Trophoblast cell (in vitro differentiated cells and primary cell): Measurements from ENCODE around the gene LECT2.

Source experiments
- DNase-seq, 2 donors: peaks; one replicate each; pipeline ENCODE4 v3.0.0-alpha.2; 2016
- H2AFZ ChIP-seq: 2 replicates; pipeline ENCODE4 v1.6.1; 2013; ENCODE audit warnings: low read length, moderate library complexity, mild to moderate bottlenecking; ENCODE audit not compliant: insufficient read depth, poor library complexity
- H2AK5ac ChIP-seq: 2 replicates; pipeline ENCODE4 v1.6.1; 2013; ENCODE audit warnings: mild to moderate bottlenecking, low read length
- H2BK120ac ChIP-seq: 2 replicates; pipeline ENCODE4 v1.6.1; 2013; ENCODE audit warnings: low read length, mild to moderate bottlenecking, moderate library complexity; ENCODE audit not compliant: insufficient read depth, poor library complexity
- H2BK12ac ChIP-seq: 2 replicates; pipeline ENCODE4 v1.6.1; 2013; ENCODE audit warnings: mild to moderate bottlenecking, low read length, moderate library complexity
- H2BK5ac ChIP-seq: 2 replicates; pipeline ENCODE4 v1.6.1; 2013; ENCODE audit warnings: low read length, low read depth, moderate library complexity, mild to moderate bottlenecking; ENCODE audit not compliant: poor library complexity
- H3K14ac ChIP-seq: 2 replicates; pipeline ENCODE4 v1.6.1; 2013; ENCODE audit warnings: mild to moderate bottlenecking, low read length
- H3K18ac ChIP-seq: 2 replicates; pipeline ENCODE4 v1.6.1; 2013; ENCODE audit warnings: mild to moderate bottlenecking, low read length
- H3K23ac ChIP-seq: 2 replicates; pipeline ENCODE4 v1.6.1; 2013; ENCODE audit warnings: low read length
- H3K27ac ChIP-seq: 2 replicates; pipeline ENCODE4 v1.5.1; 2013; ENCODE audit warnings: low read depth, mild to moderate bottlenecking, inconsistent platforms, low read length, moderate library complexity
- H3K27me3 ChIP-seq: 2 replicates; pipeline ENCODE4 v1.6.1; 2013; ENCODE audit warnings: inconsistent platforms, mild to moderate bottlenecking, low read length, moderate library complexity; ENCODE audit not compliant: insufficient read depth
- H3K36me3 ChIP-seq, 2 experiments: 1 replicate in 1 of 2; 2 replicates in 1 of 2; pipeline ENCODE4 v1.6.1; 2013; ENCODE audit warnings: low read length in 2 of 2, mild to moderate bottlenecking in 2 of 2, moderate library complexity in 1 of 2; ENCODE audit not compliant: insufficient read depth in 2 of 2, control insufficient read depth in 1 of 2
- H3K4ac ChIP-seq: 2 replicates; pipeline ENCODE4 v1.6.1; 2013; ENCODE audit warnings: low read depth, mild to moderate bottlenecking, low read length, moderate library complexity
- H3K4me1 ChIP-seq, 2 experiments: 1 replicate in 1 of 2; 2 replicates in 1 of 2; pipeline ENCODE4 v1.6.1; 2013; ENCODE audit warnings: low read length in 2 of 2, mild to moderate bottlenecking in 2 of 2, moderate library complexity in 1 of 2; ENCODE audit not compliant: insufficient read depth in 2 of 2, control insufficient read depth in 1 of 2
- H3K4me2 ChIP-seq: 2 replicates; pipeline ENCODE4 v1.6.1; 2013; ENCODE audit warnings: inconsistent platforms, mild to moderate bottlenecking, low read length, moderate library complexity
- H3K4me3 ChIP-seq: 2 replicates; pipeline ENCODE4 v1.5.1; 2013; ENCODE audit warnings: mild to moderate bottlenecking, low read depth, low read length, inconsistent platforms
- H3K79me1 ChIP-seq: one replicate; pipeline ENCODE4 v1.6.1; 2013; ENCODE audit warnings: low read length
- H3K79me2 ChIP-seq: 2 replicates; pipeline ENCODE4 v1.6.1; 2013; ENCODE audit warnings: low read length, mild to moderate bottlenecking; ENCODE audit not compliant: control insufficient read depth, insufficient read depth, poor library complexity
- H3K9ac ChIP-seq: 2 replicates; pipeline ENCODE4 v1.6.1; 2013; ENCODE audit warnings: mild to moderate bottlenecking, low read length
- H3K9me3 ChIP-seq: 2 replicates; pipeline ENCODE4 v1.6.1; 2013; ENCODE audit warnings: low read depth, mild to moderate bottlenecking, control low read depth, inconsistent platforms, low read length; ENCODE audit not compliant: insufficient read depth
- H4K12ac ChIP-seq: 2 replicates; pipeline ENCODE4 v1.6.1; 2013; ENCODE audit warnings: low read depth, mild to moderate bottlenecking, low read length, moderate library complexity
- H4K8ac ChIP-seq: 2 replicates; pipeline ENCODE4 v1.6.1; 2013; ENCODE audit warnings: low read depth, mild to moderate bottlenecking, low read length, moderate library complexity
- H4K91ac ChIP-seq: one replicate; pipeline ENCODE4 v1.6.1; 2013; ENCODE audit warnings: low read depth, mild to moderate bottlenecking, low read length, moderate library complexity
- WGBS: extraction: QIAGEN DNeasy Blood & Tissue Kit; methylation state at CpG from one replicate; pipeline ENCODE4 v1.1.7; 2013; ENCODE audit warnings: missing lambda C conversion rate; ENCODE audit not compliant: insufficient read length, insufficient coverage; ENCODE audit errors: extremely low coverage; 5-methylcytosine and 5-hydroxymethylcytosine counted together

The LECT2 gene

DNA sequence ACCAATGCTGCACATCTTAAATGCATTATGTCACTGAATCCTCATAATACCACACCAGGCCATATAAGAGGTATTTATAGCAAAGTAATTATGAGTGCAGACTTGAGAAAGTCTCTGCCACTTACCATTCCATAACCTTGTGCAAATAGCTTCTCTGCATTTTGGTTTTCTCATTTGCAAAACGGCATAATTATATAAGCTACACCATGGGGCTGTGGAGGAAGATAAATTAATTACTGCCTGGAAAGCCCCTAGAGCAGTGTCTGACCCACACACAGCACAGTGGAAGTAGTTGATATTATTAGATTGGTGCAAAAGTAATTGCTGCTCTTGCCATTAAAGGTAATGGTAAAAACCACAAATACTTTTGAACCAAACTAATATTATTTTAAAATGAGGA lies 49.6 kb downstream of the LECT2 start:
- H3K23ac ChIP-seq = no peak overlapping the region
- H3K79me2 ChIP-seq = no peaks in the 10 kb centered on the region
- no peak overlapping the region for H2AFZ ChIP-seq
- no peak overlapping the region for H3K4me3 ChIP-seq
- H3K4ac ChIP-seq = no peak overlapping the region
- no peak overlapping the region for H2BK5ac ChIP-seq
- no peak overlapping the region for H4K12ac ChIP-seq
- no peak overlapping the region for H2BK12ac ChIP-seq
- no peak for DNase-seq
- no peak overlapping the region for H2BK120ac ChIP-seq
- H3K9ac ChIP-seq = no peak overlapping the region
- H3K36me3 ChIP-seq = no peaks in the 10 kb centered on the region
- H3K79me1 ChIP-seq = no peaks in the 10 kb centered on the region
- H3K14ac ChIP-seq = no peak overlapping the region
- no peak overlapping the region for H3K18ac ChIP-seq
- H4K91ac ChIP-seq = no peak overlapping the region
- H3K27me3 ChIP-seq = no peaks in the 10 kb centered on the region
- no peak overlapping the region for H2AK5ac ChIP-seq
- no peak overlapping the region for H4K8ac ChIP-seq
- H3K9me3 ChIP-seq = no peaks in the 10 kb centered on the region
- H3K27ac ChIP-seq = no peak overlapping the region
- H3K4me1 ChIP-seq = peaks cover 7 to 8% of the 10 kb centered on the region in 2 experiments
- WGBS = no CpG with 5 or more reads among the region's 1 CpG
- H3K4me2 ChIP-seq = no peak overlapping the region

DNA sequence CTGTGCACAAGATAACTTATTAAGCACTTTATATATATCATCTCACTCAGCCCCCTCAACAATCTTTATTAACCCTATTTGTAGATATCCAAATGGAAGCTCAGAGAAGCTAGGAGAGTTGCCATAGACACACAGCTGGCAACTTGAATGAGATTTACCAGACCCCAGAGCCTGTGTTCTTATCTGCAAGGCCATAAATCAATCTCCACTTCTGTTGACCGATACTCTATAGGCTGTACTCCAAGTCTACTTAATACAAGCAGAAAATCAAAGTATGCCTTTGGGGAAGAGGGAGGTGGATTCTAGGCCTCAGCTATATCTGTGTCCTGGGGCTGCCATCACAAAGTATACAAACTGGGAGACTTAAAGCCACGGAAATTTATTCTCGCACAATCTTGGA lies 53.1 kb downstream of the LECT2 start:
- Histone ChIP-seq H3K4me1 (peaks cover 8 to 9% of the 10 kb centered on the region in 2 experiments), H4K12ac (no peak overlapping the region), H3K27me3 (no peaks in the 10 kb centered on the region), H2AFZ (no peak overlapping the region), H3K14ac (no peak overlapping the region), H2AK5ac (no peak overlapping the region), H2BK12ac (no peak overlapping the region), H3K18ac (no peak overlapping the region), H3K23ac (no peak overlapping the region), H3K4me2 (peak overlapping the region; percentile 17), H3K79me2 (no peaks in the 10 kb centered on the region), H2BK5ac (no peak overlapping the region), H3K27ac (no peak overlapping the region), H3K9me3 (no peaks in the 10 kb centered on the region), H4K91ac (no peak overlapping the region), H3K79me1 (no peaks in the 10 kb centered on the region), H3K36me3 (no peaks in the 10 kb centered on the region), H2BK120ac (no peak overlapping the region), H3K4me3 (no peak overlapping the region), H3K4ac (no peak overlapping the region), H3K9ac (no peak overlapping the region), H4K8ac (no peak overlapping the region)
- DNase-seq = no peak
- WGBS = no CpG with 5 or more reads among the region's 3 CpGs

DNA sequence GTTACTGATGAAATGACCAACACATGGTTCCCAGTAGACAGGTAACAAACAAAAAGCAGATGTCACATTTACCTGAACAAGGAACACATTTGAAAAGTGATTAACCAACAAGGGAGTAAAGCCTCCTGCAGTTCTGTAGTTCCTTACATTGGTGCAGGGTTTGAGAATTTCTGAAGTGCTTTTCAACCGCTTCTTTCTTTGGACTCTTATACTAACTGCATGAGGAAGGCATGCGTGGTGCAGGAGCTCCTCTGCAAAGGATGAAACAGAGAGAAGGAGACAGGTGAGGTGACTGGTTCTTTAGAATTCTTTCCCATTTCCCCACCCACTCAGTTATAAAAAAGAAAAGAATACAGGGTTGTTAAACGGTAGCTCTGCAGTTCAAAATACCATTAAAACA lies 54.5 kb downstream of the LECT2 start:
- Histone ChIP-seq H3K27ac (no peak overlapping the region), H3K4me1 (peaks cover 8 to 9% of the 10 kb centered on the region in 2 experiments), H3K4me3 (no peak overlapping the region), H2BK5ac (no peak overlapping the region), H2BK120ac (no peak overlapping the region), H4K12ac (no peak overlapping the region), H3K4ac (no peak overlapping the region), H3K9ac (no peak overlapping the region), H2BK12ac (no peak overlapping the region), H3K4me2 (no peak overlapping the region), H3K18ac (no peak overlapping the region), H2AK5ac (no peak overlapping the region), H3K14ac (no peak overlapping the region), H4K8ac (no peak overlapping the region), H2AFZ (no peak overlapping the region), H3K23ac (no peak overlapping the region), H4K91ac (no peak overlapping the region), H3K79me1 (no peaks in the 10 kb centered on the region), H3K36me3 (no peaks in the 10 kb centered on the region), H3K9me3 (no peaks in the 10 kb centered on the region), H3K79me2 (no peaks in the 10 kb centered on the region), H3K27me3 (no peaks in the 10 kb centered on the region)
- no peak for DNase-seq
- no CpG with 5 or more reads among the region's 3 CpGs for WGBS

DNA sequence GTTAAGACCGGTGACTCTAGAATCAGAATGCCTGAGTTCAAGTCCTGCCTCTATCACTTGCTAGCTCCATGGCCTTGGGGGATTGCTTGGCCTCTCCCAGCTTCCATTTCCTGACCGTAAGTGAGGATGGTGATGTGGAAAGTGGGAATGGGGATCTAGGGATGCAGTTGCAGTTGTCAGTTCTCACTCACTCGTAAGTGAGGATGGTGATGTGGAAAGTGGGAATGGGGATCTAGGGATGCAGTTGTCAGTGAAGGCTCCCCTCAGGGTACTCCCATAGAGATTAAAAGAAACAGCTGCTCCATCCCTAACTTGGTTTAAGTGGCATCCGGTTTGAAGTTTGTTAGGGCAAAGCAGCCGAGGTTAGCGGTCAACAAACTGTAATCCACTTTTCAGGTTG lies 56.1 kb downstream of the LECT2 start:
- H3K79me1 ChIP-seq = no peaks in the 10 kb centered on the region
- H2AFZ ChIP-seq = no peak overlapping the region
- H3K14ac ChIP-seq = no peak overlapping the region
- WGBS = no CpG with 5 or more reads among the region's 6 CpGs
- no peak overlapping the region for H3K23ac ChIP-seq
- no peak for DNase-seq
- no peak overlapping the region for H2AK5ac ChIP-seq
- H3K36me3 ChIP-seq = no peaks in the 10 kb centered on the region
- no peak overlapping the region for H2BK12ac ChIP-seq
- H3K4me2 ChIP-seq = no peak overlapping the region
- peaks cover 2% of the 10 kb centered on the region for H3K9me3 ChIP-seq
- H3K79me2 ChIP-seq = no peaks in the 10 kb centered on the region
- H3K27me3 ChIP-seq = no peaks in the 10 kb centered on the region
- no peak overlapping the region for H4K12ac ChIP-seq
- H2BK5ac ChIP-seq = no peak overlapping the region
- H4K91ac ChIP-seq = no peak overlapping the region
- no peak overlapping the region for H3K4ac ChIP-seq
- H3K4me1 ChIP-seq = peaks cover 8 to 9% of the 10 kb centered on the region in 2 experiments
- H4K8ac ChIP-seq = no peak overlapping the region
- H3K27ac ChIP-seq = no peak overlapping the region
- no peak overlapping the region for H3K18ac ChIP-seq
- no peak overlapping the region for H3K4me3 ChIP-seq
- no peak overlapping the region for H2BK120ac ChIP-seq
- H3K9ac ChIP-seq = no peak overlapping the region
